BE2C (cell line): ENCODE results near the gene CGB5.

ENCODE experiments used
- DNase-seq: peaks from one replicate; pipeline ENCODE4 v3.0.0-alpha.2; 2020
- H3K27me3 ChIP-seq: fragments of 250-450 bp; sonication (Bioruptor Pico); 2 replicates; pipeline ENCODE4 v1.5.1; 2020; ENCODE audit warnings: mild to moderate bottlenecking
- H3K36me3 ChIP-seq: fragments of 250-450 bp; sonication (Bioruptor Pico); 2 replicates; pipeline ENCODE4 v1.5.1; 2020; ENCODE audit warnings: mild to moderate bottlenecking
- H3K4me1 ChIP-seq: fragments of 250-450 bp; sonication (Bioruptor Pico); 2 replicates; pipeline ENCODE4 v1.5.1; 2020
- H3K4me3 ChIP-seq: 2 replicates; pipeline ENCODE4 v1.5.1; 2011; ENCODE audit warnings: low read depth, low read length
- H3K9me3 ChIP-seq: fragments of 250-450 bp; sonication (Bioruptor Pico); 2 replicates; pipeline ENCODE4 v1.5.1; 2020
- CTCF ChIP-seq: IDR thresholded peaks from 2 replicates; pipeline ENCODE4 v1.5.1; 2012; ENCODE audit warnings: mild to moderate bottlenecking, low read depth, low read length

The CGB5 gene

DNA sequence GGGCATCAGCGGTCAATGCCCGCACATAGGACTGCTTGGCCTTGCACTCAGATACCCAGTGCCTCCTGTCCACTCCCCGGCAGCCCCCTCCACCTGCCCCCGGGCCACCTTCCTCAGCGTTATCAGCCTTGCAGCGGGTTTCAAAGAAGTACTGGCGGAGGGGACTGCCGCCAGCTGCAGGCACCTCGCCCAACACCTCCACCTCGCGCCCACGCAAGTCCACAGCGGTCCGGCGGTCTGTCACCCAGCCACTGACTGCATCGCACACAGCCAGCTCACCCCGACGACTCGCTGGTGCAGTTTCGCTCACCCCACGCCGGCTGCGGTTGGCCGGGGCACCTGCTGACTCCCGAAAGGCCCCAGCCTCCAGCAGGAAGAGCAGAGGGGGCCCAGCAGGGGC lies 17.8 kb downstream of the CGB5 start:
- Histone ChIP-seq H3K27me3 (peaks cover 10% of the 10 kb centered on the region), H3K36me3 (no peaks in the 10 kb centered on the region), H3K4me1 (peaks cover 13% of the 10 kb centered on the region; the same call in 1 of the 2 replicates), H3K9me3 (no peaks in the 10 kb centered on the region), H3K4me3 (no peak overlapping the region)
- no peak for DNase-seq
- TF ChIP-seq CTCF, result no peak

DNA sequence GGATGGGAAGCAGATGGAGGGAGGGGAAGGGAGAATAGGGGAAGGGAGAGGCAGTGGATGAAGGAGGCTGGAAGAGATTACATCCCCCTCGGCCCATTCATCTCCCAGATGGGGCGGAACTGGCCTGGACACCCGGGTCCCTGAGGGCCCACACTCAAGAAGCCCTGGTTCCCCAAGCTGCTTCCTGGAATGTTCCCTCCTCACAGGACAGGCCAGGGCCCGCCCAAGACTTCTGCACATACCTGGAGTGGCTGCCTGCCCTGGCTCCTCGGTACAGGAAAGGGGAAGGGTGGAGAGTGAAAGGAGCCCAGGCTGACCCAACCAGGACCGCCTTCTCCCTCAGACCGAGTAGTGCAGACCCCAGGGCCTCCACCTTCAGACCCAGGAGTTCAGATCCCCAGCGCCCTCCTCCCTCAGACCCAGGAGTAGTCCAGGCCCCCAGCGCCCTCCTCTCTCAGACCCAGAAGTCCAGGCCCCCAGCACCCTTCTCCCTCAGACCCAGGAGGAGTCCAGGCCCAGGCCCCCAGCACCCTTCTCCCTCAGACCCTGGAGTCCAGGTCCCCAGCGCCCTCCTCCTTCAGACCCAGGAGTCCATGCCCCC lies 20.5 kb downstream of the CGB5 start:
- TF ChIP-seq CTCF, result no peak
- Histone ChIP-seq H3K4me3 (no peak overlapping the region; the same call in 1 of the 2 replicates), H3K36me3 (no peaks in the 10 kb centered on the region), H3K27me3 (no peaks in the 10 kb centered on the region), H3K4me1 (0 out of 2 replicates have a peak, but pooled peaks cover 3% of the 10 kb centered on the region), H3K9me3 (no peaks in the 10 kb centered on the region)
- no peak for DNase-seq

- Histone ChIP-seq H3K27me3 (no peaks in the 10 kb centered on the region), H3K4me1 (0 out of 2 replicates have a peak, but pooled peaks cover 3% of the 10 kb centered on the region), H3K4me3 (peak within 1 kb of the TSS; percentile 16), H3K36me3 (no peaks in the 10 kb centered on the region), H3K9me3 (no peaks in the 10 kb centered on the region)
- TF ChIP-seq CTCF, result no peak
- peak; percentile 69 for DNase-seq
Measured at GRCh38 chr19:49064768-49065611, 21.3 kb downstream of the CGB5 start, which contains the start of gene NTF4. TSS of gene NTF4 (minus strand) at chr19:49064818. CDS start at chr19:49061997, 2,821 bp downstream.

- Histone ChIP-seq H3K9me3 (no peaks in the 10 kb centered on the region), H3K4me1 (0 out of 2 replicates have a peak, but pooled peaks cover 3% of the 10 kb centered on the region), H3K27me3 (no peaks in the 10 kb centered on the region; the same call in 1 of the 2 replicates), H3K4me3 (no peak overlapping the region), H3K36me3 (no peaks in the 10 kb centered on the region)
- no peak for TF ChIP-seq CTCF
- no peak for DNase-seq
Measured at GRCh38 chr19:49065905-49066512, 22.4 kb downstream of the CGB5 start.

DNA sequence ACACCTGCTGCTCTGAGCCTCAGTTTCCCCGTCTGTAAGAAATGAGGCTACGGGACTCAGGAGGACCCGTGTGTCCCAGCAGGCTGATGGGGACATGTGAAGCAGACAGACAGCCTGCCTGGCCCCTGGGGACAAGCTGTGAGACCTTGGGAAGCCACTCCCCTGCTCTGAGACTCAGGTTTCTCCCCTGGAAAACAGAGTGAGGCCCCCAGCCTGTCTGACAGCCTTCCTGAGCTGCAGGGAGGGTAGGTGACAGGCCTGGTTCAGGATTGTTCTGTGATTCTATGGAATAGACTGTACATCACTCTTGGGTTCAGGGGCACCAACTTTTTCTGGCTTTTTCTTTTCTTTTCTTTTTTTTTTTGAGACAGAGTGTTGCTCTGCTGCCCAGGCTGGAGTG lies 23.9 kb downstream of the CGB5 start:
- no peak for TF ChIP-seq CTCF
- Histone ChIP-seq H3K4me1 (0 out of 2 replicates have a peak, but pooled peaks cover 3% of the 10 kb centered on the region), H3K36me3 (no peaks in the 10 kb centered on the region), H3K27me3 (peaks cover 5% of the 10 kb centered on the region), H3K4me3 (no peak overlapping the region), H3K9me3 (no peaks in the 10 kb centered on the region)
- no peak for DNase-seq
